ENCODE results near the gene SYCP2L.

Gene SYCP2L

DNA sequence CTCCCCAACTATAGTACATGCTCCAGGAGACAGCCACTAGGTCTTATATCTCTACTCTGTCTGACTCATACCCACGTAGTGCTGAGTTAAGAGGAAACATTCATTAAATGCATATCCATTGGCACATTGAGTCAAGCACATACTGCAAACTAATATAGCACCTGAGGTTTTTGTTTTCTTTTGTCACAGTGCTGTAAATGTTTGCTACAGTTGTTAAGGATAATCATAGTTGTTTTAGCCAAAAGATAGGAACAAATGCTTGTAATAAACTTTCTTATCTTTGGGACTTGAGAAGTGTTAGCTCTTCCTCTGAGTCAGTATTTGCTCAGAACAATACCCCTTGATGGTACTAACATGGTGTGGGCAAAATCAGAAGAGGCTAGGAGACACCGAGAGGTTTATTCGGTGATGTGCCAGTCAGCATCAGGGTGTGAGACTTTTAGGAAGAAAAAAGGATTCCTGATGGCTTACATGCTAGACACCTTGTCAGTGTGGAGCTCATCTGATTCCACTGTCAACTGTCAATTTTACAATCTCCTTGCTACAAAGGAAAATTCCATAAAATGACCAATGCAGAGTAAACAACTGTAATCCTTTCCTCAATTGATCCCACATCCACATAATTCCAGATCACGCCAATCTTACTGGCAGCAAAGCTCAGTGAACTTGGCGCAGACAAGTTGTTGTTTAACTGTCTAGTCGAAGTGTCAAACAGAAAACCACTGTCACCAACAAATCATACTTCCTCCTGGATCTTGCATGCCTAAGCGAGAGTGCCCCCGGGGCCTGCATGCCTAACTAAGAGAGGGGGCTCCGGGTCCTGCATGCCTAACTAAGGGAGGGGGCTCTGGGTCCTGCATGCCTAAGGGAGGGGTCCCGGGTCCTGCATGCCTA, 121.1 kb downstream of the SYCP2L start:
- DNase-seq (ENCODE audit: low read depth in 2 of 2) = no peak

DNA sequence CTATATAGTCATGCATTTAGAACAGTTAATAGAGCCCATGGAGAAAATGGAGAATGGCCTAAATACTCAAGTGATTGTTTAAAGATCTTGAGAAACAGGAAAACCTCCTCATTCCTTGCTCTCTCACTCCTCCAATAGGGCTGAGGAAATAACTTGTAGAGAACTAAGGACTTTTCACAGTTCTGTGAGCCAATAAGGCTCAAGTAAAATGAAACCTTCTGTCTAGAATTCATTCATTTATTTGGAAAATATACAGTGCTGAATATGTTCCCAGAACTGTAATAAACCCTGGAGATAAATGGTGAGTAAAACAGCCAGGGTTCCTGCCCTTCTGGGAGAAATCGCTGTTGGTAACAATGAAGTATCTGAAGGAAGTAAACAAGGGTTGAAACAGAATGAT, 122.0 kb downstream of the SYCP2L start:
- no peak for DNase-seq (ENCODE audit: low read depth in 2 of 2)

DNA sequence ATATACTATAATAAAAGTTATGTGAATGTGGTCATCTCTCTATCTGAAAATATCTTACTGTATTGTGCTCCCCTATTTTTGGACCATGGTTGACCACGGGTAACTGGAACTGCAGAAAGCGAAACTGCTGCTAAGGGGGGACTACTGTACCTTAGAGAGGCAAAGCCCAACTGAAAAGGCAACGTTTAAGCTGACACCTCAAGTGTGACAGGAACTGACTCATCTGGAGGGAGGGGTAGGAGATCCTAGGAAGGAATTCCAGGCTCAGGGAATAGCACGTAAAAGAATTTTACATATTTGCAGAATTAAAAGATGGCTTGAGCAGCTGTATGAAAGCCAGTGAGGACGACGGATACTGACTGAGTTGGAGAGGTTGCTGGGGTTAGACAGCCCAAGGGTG, 122.5 kb downstream of the SYCP2L start:
- no peak for DNase-seq (ENCODE audit: low read depth in 2 of 2)

DNA sequence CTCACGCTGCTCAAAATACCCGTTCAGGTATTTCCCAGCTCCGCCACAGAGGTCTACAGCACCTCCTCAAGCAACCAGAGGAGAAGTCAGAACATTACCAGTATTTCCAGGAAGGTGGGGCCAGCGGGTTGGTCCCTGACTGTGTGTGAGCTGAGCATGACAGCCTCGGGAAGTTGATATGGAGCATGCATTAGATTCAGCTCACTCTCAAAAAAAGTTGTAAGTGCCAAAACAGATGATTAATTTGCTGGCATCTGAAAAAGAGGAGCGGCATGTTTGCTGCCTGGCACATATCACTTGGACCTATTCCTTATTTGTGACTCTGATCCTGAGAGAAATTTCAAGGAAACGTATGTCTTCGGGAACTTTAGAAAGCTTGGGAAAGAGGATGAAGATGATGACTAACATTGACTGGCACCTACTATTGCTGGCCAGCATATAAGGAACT, 125.0 kb downstream of the SYCP2L start:
- no peak for DNase-seq (ENCODE audit: low read depth in 2 of 2)

DNA sequence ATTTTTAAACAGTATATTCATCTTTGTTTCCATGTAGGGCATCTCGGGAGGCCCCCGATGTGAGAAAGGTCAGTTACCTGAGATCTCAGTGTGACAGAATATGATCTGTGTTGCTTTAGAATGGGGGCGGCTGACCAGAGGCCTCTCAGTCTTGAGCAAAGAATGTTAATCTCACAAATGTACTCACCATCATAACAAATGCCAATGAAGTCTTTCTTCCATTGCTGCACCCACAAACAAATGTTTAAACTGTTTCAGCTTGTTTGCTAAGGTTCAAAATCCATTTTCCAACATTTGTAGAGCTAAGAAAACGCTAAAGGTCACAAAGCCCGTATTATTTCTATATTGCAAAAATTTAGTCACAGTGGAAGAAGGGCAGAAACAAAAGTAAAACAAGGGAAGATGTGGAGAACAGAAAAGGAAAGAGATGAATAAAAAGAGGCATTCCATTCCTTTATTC, 125.5 kb downstream of the SYCP2L start:
- no peak for DNase-seq (ENCODE audit: low read depth in 2 of 2)

DNA sequence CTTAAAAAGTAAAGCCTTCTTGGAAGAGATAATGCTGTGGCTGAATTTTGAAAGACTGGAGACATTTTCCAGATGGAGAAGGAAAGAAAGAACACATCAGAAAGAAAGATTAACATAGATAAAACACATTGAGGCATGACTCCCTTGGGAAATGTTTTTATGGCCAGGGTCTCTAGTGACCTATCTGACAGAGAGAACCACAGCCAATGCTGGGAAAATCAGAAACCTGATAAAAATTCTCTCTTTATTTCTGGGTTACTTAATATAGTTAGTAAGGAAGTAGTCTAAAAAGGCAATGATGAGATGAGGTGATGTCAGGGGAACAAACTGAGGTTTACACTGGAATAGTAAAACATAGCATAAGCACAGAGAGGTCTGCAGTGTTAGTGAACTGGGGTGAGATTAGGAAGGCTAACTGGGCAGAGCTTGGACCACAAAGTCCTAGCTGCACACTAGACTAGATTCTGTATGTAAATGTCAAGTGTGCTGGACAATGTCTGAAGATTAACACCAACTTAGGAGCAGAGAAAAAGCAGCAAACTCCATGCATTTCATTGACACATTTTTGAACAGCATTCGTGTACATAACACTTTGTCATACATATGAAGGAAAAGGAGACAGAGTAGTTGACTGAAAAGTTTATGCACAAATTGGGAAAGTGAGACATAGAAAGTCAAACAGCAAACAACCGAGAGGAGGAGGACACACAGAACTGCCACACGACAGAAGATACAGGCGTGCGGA, 126.3 kb downstream of the SYCP2L start:
- DNase-seq (ENCODE audit: low read depth in 2 of 2) = no peak

DNA sequence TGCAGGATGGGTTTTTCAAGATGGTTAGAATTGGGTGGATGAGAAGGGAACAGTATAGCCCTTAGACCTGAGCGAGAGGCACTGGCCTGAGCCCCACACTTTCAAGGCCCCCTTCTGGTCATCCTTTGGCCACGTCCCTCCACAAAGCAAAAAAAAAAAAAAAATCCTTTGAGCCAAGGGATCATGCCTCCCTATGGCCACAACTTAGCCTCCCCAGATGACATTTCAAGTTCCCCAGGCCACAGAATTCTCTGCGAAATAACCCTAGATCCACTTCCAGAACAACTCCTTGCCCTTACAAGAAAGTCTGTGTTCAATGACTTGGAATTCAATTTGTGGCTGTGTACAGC, 126.8 kb downstream of the SYCP2L start:
- DNase-seq (ENCODE audit: low read depth in 2 of 2) = no peak

DNA sequence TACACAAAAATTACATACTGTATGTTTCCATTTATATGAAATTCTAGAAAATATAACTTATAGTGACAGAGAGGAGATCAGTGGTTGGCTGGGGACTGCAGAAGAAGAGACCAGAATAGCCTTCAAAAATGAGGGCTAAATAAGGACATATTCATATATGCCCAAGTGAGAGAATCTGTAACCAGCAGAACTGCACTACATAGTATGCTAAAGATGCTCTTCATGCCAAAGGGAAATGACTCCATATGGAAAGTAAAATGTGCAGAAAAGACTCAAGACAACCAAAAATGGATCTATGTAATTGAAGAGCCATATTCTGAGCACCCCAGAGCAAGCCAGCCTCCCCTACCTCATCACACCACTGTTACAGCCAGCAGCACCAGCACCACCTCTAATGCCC, 128.2 kb downstream of the SYCP2L start:
- DNase-seq (ENCODE audit: low read depth in 2 of 2) = no peak

DNA sequence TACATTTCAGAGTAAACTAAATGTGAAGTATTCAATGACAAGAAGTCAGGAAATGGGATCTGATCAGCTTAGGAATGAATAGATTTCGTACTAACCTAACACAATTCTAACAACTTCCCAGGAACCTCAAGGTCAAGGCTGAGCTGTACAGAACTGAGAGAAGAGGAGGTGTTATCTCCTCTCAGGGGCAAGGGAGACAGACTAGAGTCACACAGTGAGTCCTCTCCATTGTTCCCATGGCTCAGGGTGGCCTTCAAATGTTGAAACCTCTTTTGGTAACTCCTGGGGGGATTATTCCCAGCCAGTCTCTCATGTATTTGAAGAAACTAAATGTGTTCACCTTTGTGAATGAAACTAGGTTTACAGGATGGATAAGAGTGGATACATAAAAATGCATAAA, 129.6 kb downstream of the SYCP2L start:
- DNase-seq (ENCODE audit: low read depth in 2 of 2) = no peak

DNA sequence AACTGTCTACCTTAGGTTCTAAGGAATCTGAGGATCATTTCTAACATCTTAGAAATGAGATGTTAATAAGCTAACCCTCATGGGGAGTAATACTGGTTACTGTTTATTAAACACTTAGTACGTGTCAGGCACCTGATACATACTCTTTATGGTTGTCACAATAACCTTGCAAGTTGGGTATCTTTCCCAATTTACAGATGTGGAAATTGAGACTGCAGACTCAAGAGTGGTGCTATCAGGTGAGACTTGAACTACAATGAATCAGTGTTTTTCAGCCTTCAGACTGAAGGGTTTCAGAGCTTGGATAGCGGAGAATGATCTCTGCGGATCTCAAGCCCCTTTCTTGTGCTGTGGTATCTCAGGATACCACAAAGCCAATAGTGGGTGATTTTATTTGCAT, 130.2 kb downstream of the SYCP2L start:
- no peak for DNase-seq (ENCODE audit: low read depth in 2 of 2)

DNA sequence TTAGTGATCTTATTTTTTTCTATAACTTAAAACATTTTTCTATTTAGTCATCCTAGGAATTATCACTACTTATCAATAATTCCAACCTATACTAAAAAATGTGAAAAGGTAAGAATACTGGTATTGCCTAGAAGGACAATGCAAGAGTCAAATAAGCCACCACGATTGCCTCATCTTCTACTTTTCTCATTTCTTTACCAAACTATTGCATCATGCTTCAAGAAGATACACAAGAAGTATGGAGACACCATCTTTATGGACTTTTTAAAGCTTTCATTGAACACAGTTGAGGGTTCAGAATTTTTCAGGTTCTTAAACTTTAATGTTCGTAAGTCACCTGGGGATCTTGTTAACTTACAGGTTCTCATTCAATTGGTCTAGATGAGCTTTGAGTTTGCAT, 131.4 kb downstream of the SYCP2L start:
- DNase-seq (ENCODE audit: low read depth in 2 of 2) = no peak

DNA sequence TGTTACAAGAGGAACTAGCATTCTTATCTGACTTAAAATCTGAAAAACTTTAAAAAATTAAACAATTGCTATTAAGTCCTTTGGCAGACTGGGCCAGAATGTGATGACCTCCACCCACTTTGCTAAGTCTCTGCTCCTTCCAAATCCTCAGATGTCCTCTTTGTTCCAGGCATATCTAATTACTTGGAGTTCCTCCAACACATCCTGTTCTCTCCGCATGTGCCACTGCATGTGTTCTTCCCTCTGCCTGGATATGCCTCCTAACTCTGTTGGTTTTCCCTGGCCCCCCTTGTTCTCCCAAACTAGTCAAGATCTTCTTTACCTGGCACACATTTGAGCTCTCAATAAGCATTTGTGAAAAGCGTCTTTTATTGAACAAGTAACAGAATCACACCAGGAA, 134.2 kb downstream of the SYCP2L start:
- DNase-seq (ENCODE audit: low read depth in 2 of 2) = no peak

DNA sequence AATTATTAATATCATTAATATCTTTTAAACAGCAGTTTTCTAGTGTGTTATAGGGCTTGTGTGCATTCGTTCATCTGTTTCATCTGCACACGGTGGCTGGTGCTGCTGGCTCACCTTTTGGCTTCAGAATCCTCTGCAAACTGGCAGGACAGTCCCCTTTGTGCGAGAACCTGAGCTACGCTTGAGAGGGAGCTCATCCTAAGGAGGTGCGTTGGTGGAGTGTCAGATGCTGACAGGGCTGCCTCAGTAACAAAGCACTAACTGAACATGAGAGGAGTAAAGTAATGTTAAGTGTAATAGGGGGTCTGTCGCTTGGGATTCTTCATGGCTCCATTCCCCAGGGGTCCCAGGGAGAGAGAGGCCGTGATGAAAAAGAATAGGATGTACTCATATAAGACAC, 134.9 kb downstream of the SYCP2L start:
- DNase-seq (ENCODE audit: low read depth in 2 of 2) = no peak

DNA sequence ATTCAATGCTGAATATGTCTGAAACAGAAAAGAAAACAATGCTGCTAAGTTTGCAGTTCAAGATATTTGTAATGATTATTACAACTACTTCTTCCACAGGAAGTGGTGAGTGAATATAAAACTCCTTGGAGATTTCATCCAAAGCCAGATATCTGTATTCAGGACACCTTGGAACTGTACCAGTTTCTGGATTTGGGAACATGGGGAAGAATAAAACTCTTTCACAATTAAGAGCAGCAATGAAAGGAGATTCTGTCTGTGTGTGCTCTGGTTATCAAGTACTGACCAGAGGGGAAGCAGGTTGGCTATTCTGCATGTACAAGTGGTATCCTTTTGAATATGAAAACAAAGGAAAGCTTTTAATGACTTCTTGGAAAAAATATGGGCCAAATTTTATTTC, 136.2 kb downstream of the SYCP2L start:
- no peak for DNase-seq (ENCODE audit: low read depth in 2 of 2)
